Mesendoderm (in vitro differentiated cells): ENCODE results near the gene SNTG2.

Experiments used
- DNase-seq: peaks from one replicate; pipeline ENCODE4 v3.0.0; 2013
- H2AK5ac ChIP-seq: 2 replicates; pipeline ENCODE4 v1.6.1; 2013; ENCODE audit warnings: low read length, inconsistent platforms
- H2BK120ac ChIP-seq: 2 replicates; pipeline ENCODE4 v1.6.1; 2013; ENCODE audit warnings: low read depth, mild to moderate bottlenecking, low read length, moderate library complexity, mixed read lengths
- H2BK15ac ChIP-seq: replicated peaks from 2 replicates; pipeline ENCODE4 v1.6.1; 2013; ENCODE audit warnings: low read depth, mild to moderate bottlenecking, moderate library complexity
- H2BK5ac ChIP-seq: 2 replicates; pipeline ENCODE4 v1.6.1; 2013; ENCODE audit warnings: low read length, inconsistent platforms
- H3K18ac ChIP-seq: 2 replicates; pipeline ENCODE4 v1.6.1; 2013; ENCODE audit warnings: mild to moderate bottlenecking, low read length, mixed read lengths
- H3K23ac ChIP-seq: one replicate; pipeline ENCODE4 v1.6.1; 2013; ENCODE audit warnings: low read length
- H3K27ac ChIP-seq: 2 replicates; pipeline ENCODE4 v1.5.1; 2013; ENCODE audit warnings: low read depth, mild to moderate bottlenecking, inconsistent platforms, low read length, moderate library complexity
- H3K27me3 ChIP-seq: 2 replicates; pipeline ENCODE4 v1.6.1; 2013; ENCODE audit warnings: low read length, control low read depth, mild to moderate bottlenecking, inconsistent platforms; ENCODE audit not compliant: insufficient read depth, poor library complexity
- H3K36me3 ChIP-seq: 2 replicates; pipeline ENCODE4 v1.6.1; 2013; ENCODE audit warnings: low read length, inconsistent platforms; ENCODE audit not compliant: control insufficient read depth, insufficient read depth
- H3K4ac ChIP-seq: one replicate; pipeline ENCODE4 v1.6.1; 2013; ENCODE audit warnings: low read depth, mild to moderate bottlenecking, low read length, moderate library complexity
- H3K4me1 ChIP-seq: 2 replicates; pipeline ENCODE4 v1.6.1; 2013; ENCODE audit warnings: low read depth, low read length, inconsistent platforms; ENCODE audit not compliant: control insufficient read depth
- H3K4me2 ChIP-seq: 2 replicates; pipeline ENCODE4 v1.6.1; 2013; ENCODE audit warnings: low read length
- H3K4me3 ChIP-seq: 2 replicates; pipeline ENCODE4 v1.5.1; 2013; ENCODE audit warnings: mild to moderate bottlenecking, low read length
- H3K56ac ChIP-seq: one replicate; pipeline ENCODE4 v1.6.1; 2013; ENCODE audit warnings: low read length
- H3K79me1 ChIP-seq: 2 replicates; pipeline ENCODE4 v1.6.1; 2013; ENCODE audit warnings: low read length, inconsistent platforms
- H3K79me2 ChIP-seq: 2 replicates; pipeline ENCODE4 v1.6.1; 2013; ENCODE audit warnings: mild to moderate bottlenecking, low read length; ENCODE audit not compliant: control insufficient read depth, insufficient read depth
- H3K9ac ChIP-seq: 2 replicates; pipeline ENCODE4 v1.6.1; 2013; ENCODE audit warnings: low read length, inconsistent platforms
- H4K5ac ChIP-seq: one replicate; pipeline ENCODE4 v1.6.1; 2013; ENCODE audit warnings: low read length
- H4K8ac ChIP-seq: one replicate; pipeline ENCODE4 v1.6.1; 2013; ENCODE audit warnings: low read depth, mild to moderate bottlenecking, control low read depth, low read length, moderate library complexity
- WGBS: extraction: QIAGEN DNeasy Blood & Tissue Kit; methylation state at CpG from one replicate; pipeline ENCODE4 v1.1.7; 2013; ENCODE audit warnings: low lambda C conversion rate, missing lambda C conversion rate; ENCODE audit not compliant: insufficient coverage; ENCODE audit errors: extremely low coverage; 5-methylcytosine and 5-hydroxymethylcytosine counted together

Gene SNTG2

GRCh38 chr2:1248187-1248586 lies 297.5 kb downstream of the SNTG2 start:
- H3K4me1 ChIP-seq = no peaks in the 10 kb centered on the region
- no peak overlapping the region for H4K8ac ChIP-seq
- no peaks in the 10 kb centered on the region for H3K79me2 ChIP-seq
- H3K27me3 ChIP-seq = no peaks in the 10 kb centered on the region
- no peak overlapping the region for H3K4ac ChIP-seq
- H3K79me1 ChIP-seq = no peaks in the 10 kb centered on the region
- H2AK5ac ChIP-seq = no peak overlapping the region
- no peak overlapping the region for H2BK15ac ChIP-seq
- H4K5ac ChIP-seq = no peak overlapping the region
- DNase-seq = no peak
- H3K23ac ChIP-seq = no peak overlapping the region
- no CpG with 5 or more reads among the region's 5 CpGs for WGBS
- no peak overlapping the region for H3K18ac ChIP-seq
- H3K9ac ChIP-seq = no peak overlapping the region
- no peak overlapping the region for H2BK120ac ChIP-seq
- H2BK5ac ChIP-seq = no peak overlapping the region
- no peak overlapping the region for H3K27ac ChIP-seq
- H3K36me3 ChIP-seq = no peaks in the 10 kb centered on the region
- no peak overlapping the region for H3K4me3 ChIP-seq
- no peak overlapping the region for H3K56ac ChIP-seq
- no peak overlapping the region for H3K4me2 ChIP-seq

- Histone ChIP-seq H4K8ac (no peak overlapping the region), H3K79me1 (no peaks in the 10 kb centered on the region), H3K36me3 (no peaks in the 10 kb centered on the region), H3K23ac (no peak overlapping the region), H2BK120ac (no peak overlapping the region), H2BK5ac (no peak overlapping the region), H3K4ac (no peak overlapping the region), H3K4me3 (no peak overlapping the region), H3K56ac (no peak overlapping the region), H4K5ac (no peak overlapping the region), H2BK15ac (no peak overlapping the region), H3K27ac (no peak overlapping the region), H3K18ac (no peak overlapping the region), H2AK5ac (no peak overlapping the region), H3K4me1 (no peaks in the 10 kb centered on the region), H3K9ac (no peak overlapping the region), H3K27me3 (no peaks in the 10 kb centered on the region), H3K4me2 (no peak overlapping the region), H3K79me2 (no peaks in the 10 kb centered on the region)
- DNase-seq = no peak
- no CpG with 5 or more reads among the region's 10 CpGs for WGBS
Measured at GRCh38 chr2:1249897-1250687, 299.4 kb downstream of the SNTG2 start.

GRCh38 chr2:1251520-1251919 lies 300.9 kb downstream of the SNTG2 start:
- Histone ChIP-seq H3K27ac (no peak overlapping the region), H3K56ac (no peak overlapping the region), H3K4me1 (no peaks in the 10 kb centered on the region), H3K27me3 (no peaks in the 10 kb centered on the region), H4K8ac (no peak overlapping the region), H2BK15ac (no peak overlapping the region), H3K4me3 (no peak overlapping the region), H4K5ac (no peak overlapping the region), H3K18ac (no peak overlapping the region), H3K36me3 (no peaks in the 10 kb centered on the region), H3K4ac (no peak overlapping the region), H2BK120ac (no peak overlapping the region), H3K79me2 (no peaks in the 10 kb centered on the region), H2AK5ac (no peak overlapping the region), H3K4me2 (no peak overlapping the region), H3K23ac (no peak overlapping the region), H2BK5ac (no peak overlapping the region), H3K79me1 (no peaks in the 10 kb centered on the region), H3K9ac (no peak overlapping the region)
- no CpG with 5 or more reads among the region's 5 CpGs for WGBS
- no peak for DNase-seq

GRCh38 chr2:1253629-1254028 lies 303.0 kb downstream of the SNTG2 start:
- no peak overlapping the region for H3K4me3 ChIP-seq
- H3K79me1 ChIP-seq = no peaks in the 10 kb centered on the region
- H3K9ac ChIP-seq = no peak overlapping the region
- H3K27me3 ChIP-seq = no peaks in the 10 kb centered on the region
- no peak overlapping the region for H3K27ac ChIP-seq
- H2BK15ac ChIP-seq = no peak overlapping the region
- H3K4ac ChIP-seq = no peak overlapping the region
- H3K36me3 ChIP-seq = no peaks in the 10 kb centered on the region
- no peak overlapping the region for H3K4me2 ChIP-seq
- WGBS = no CpG with 5 or more reads among the region's 4 CpGs
- no peak overlapping the region for H4K8ac ChIP-seq
- no peaks in the 10 kb centered on the region for H3K79me2 ChIP-seq
- H2BK5ac ChIP-seq = no peak overlapping the region
- H3K56ac ChIP-seq = no peak overlapping the region
- H3K23ac ChIP-seq = no peak overlapping the region
- no peak overlapping the region for H2BK120ac ChIP-seq
- no peak overlapping the region for H2AK5ac ChIP-seq
- no peak for DNase-seq
- H3K18ac ChIP-seq = no peak overlapping the region
- no peak overlapping the region for H4K5ac ChIP-seq
- H3K4me1 ChIP-seq = peaks cover 3% of the 10 kb centered on the region

GRCh38 chr2:1254662-1255343 lies 304.2 kb downstream of the SNTG2 start:
- Histone ChIP-seq H3K27me3 (no peaks in the 10 kb centered on the region), H2BK5ac (no peak overlapping the region), H3K36me3 (no peaks in the 10 kb centered on the region), H3K23ac (no peak overlapping the region), H2BK15ac (no peak overlapping the region), H2AK5ac (no peak overlapping the region), H3K4ac (no peak overlapping the region), H3K4me1 (peaks cover 5% of the 10 kb centered on the region), H3K79me1 (no peaks in the 10 kb centered on the region), H3K4me2 (no peak overlapping the region), H2BK120ac (no peak overlapping the region), H3K56ac (no peak overlapping the region), H3K18ac (no peak overlapping the region), H4K8ac (no peak overlapping the region), H4K5ac (no peak overlapping the region), H3K79me2 (no peaks in the 10 kb centered on the region), H3K4me3 (no peak overlapping the region), H3K9ac (no peak overlapping the region), H3K27ac (no peak overlapping the region)
- DNase-seq = no peak
- no CpG with 5 or more reads among the region's 18 CpGs for WGBS
